ENCODE data around the gene UBALD1.
A peak's percentile ranks its signal among the peaks of the same experiment; 100 is the strongest.

UBALD1 gene

DNA sequence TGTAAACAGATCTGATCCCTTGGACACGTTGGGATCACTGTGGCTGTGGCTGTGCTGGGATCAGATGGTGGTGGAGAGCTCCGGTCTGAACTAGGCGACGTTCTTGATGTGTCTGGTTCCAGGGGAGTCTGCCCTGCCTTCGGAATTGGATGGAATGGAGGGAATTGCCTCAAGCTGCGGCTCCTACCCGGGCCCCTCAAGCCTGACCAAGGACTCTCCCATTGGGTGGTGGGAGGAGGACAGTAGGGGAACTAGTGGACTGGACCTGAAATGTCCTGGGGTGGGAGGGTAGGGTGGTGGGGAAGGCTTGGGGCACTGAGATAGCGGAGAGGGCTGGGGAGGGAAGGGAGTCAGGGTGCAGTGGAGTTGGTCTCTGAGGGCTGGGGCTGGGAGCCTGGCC is 3.2 kb upstream of the UBALD1 start:
- no peaks in the 10 kb centered on the region for H3K27me3 ChIP-seq (ENCODE audit: low read length)
- H3K9me3 ChIP-seq (ENCODE audit: insufficient read depth, low read length), result no peaks in the 10 kb centered on the region
- H4K20me1 ChIP-seq (ENCODE audit: low read depth, low read length), result no peaks in the 10 kb centered on the region
- no peak overlapping the region for H3K4me2 ChIP-seq (ENCODE audit: low read depth, low read length, poor library complexity, severe bottlenecking)
- no peak overlapping the region for H3K9ac ChIP-seq (ENCODE audit: low read length)
- H3K27ac ChIP-seq (ENCODE audit: low read depth, low read length), result no peak overlapping the region
- H3K79me2 ChIP-seq (ENCODE audit: insufficient read depth, low read length), result peaks cover 7% of the 10 kb centered on the region; the same call in 1 of the 2 replicates
- TF ChIP-seq, protein P1, sequence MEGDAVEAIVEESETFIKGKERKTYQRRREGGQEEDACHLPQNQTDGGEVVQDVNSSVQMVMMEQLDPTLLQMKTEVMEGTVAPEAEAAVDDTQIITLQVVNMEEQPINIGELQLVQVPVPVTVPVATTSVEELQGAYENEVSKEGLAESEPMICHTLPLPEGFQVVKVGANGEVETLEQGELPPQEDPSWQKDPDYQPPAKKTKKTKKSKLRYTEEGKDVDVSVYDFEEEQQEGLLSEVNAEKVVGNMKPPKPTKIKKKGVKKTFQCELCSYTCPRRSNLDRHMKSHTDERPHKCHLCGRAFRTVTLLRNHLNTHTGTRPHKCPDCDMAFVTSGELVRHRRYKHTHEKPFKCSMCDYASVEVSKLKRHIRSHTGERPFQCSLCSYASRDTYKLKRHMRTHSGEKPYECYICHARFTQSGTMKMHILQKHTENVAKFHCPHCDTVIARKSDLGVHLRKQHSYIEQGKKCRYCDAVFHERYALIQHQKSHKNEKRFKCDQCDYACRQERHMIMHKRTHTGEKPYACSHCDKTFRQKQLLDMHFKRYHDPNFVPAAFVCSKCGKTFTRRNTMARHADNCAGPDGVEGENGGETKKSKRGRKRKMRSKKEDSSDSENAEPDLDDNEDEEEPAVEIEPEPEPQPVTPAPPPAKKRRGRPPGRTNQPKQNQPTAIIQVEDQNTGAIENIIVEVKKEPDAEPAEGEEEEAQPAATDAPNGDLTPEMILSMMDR (IDR thresholded peaks at IDR 0.05; ENCODE audit: insufficient read depth, low read length, poor library complexity, severe bottlenecking), result no peak
- no peak for TF ChIP-seq EZH2phosphoT487 (conservative IDR thresholded peaks at IDR 0.05; ENCODE audit: low read length)
- H3F3A ChIP-seq (ENCODE audit: insufficient read depth), result 0 out of 2 replicates have a peak, but pooled peaks cover 4% of the 10 kb centered on the region
- no peak overlapping the region for H2AFZ ChIP-seq (ENCODE audit: low read depth, low read length, severe bottlenecking)
- no peaks in the 10 kb centered on the region for H3K36me3 ChIP-seq (ENCODE audit: low read length)
- H3K4me3 ChIP-seq (ENCODE audit: insufficient read depth, low read length, poor library complexity, severe bottlenecking), result no peak overlapping the region
- H3K9me2 ChIP-seq (replicated peaks; ENCODE audit: insufficient read depth, low read length), result no peaks in the 10 kb centered on the region

DNA sequence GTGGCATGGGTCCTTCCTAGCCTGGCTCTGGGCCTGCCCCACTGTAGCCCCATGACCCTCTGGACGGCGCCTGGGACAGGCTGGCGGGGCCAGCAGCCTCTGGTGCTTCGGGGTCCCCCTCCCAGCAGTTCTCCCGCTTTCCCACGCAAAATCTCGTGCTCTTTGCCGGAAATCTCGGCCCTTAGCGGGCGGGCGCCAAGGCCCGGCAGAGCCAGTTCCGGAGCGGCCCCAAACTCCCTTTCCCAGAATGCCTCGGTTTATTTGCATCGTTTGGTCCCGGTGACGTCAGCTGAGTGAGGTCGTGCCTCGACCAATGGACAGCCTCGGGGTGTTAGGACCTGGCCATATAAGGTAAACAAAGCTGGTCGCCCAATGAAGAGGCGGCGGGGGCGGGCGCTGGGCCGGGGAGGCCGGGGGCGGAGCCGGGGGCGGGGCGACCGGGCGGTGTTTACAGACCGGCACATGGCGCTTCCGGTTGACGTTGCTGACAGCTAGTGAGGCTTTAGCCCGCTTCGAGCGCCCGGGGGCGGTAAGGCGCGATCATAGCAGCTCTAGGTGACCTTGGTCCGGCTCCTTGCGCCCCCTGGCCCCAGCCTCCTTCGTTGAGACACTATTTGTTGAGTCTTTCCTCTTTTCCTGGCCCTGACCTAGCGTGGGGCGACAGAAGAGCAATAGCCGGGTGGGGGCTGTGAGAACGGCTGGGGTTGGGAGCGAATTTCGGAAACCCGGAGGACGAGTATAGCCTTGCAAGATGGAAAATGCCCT is 1.5 kb upstream of the UBALD1 start:
- H3K36me3 ChIP-seq (ENCODE audit: low read length), result no peaks in the 10 kb centered on the region
- H2AFZ ChIP-seq (ENCODE audit: low read depth, low read length, severe bottlenecking), result peak overlapping the region; percentile 84
- H3K9me2 ChIP-seq (replicated peaks; ENCODE audit: insufficient read depth, low read length), result no peaks in the 10 kb centered on the region
- H3K9ac ChIP-seq (ENCODE audit: low read length), result peak overlapping the region; percentile 72
- H3K4me3 ChIP-seq (ENCODE audit: insufficient read depth, low read length, poor library complexity, severe bottlenecking), result peak overlapping the region; percentile 94
- H3K4me2 ChIP-seq (ENCODE audit: low read depth, low read length, poor library complexity, severe bottlenecking), result peak overlapping the region; percentile 85
- TF ChIP-seq EZH2phosphoT487 (conservative IDR thresholded peaks at IDR 0.05; ENCODE audit: low read length), result no peak
- TF ChIP-seq, protein P1 (IDR thresholded peaks at IDR 0.05; ENCODE audit: insufficient read depth, low read length, poor library complexity, severe bottlenecking), result peak; percentile 57
- H3K79me2 ChIP-seq (ENCODE audit: insufficient read depth, low read length), result peaks cover 11% of the 10 kb centered on the region; the same call in 1 of the 2 replicates
- H3K9me3 ChIP-seq (ENCODE audit: insufficient read depth, low read length), result no peaks in the 10 kb centered on the region
- H3K27ac ChIP-seq (ENCODE audit: low read depth, low read length), result peak overlapping the region; percentile 84
- H3F3A ChIP-seq (ENCODE audit: insufficient read depth), result 0 out of 2 replicates have a peak, but pooled peaks cover 4% of the 10 kb centered on the region
- no peaks in the 10 kb centered on the region for H4K20me1 ChIP-seq (ENCODE audit: low read depth, low read length)
- no peaks in the 10 kb centered on the region for H3K27me3 ChIP-seq (ENCODE audit: low read length)

DNA sequence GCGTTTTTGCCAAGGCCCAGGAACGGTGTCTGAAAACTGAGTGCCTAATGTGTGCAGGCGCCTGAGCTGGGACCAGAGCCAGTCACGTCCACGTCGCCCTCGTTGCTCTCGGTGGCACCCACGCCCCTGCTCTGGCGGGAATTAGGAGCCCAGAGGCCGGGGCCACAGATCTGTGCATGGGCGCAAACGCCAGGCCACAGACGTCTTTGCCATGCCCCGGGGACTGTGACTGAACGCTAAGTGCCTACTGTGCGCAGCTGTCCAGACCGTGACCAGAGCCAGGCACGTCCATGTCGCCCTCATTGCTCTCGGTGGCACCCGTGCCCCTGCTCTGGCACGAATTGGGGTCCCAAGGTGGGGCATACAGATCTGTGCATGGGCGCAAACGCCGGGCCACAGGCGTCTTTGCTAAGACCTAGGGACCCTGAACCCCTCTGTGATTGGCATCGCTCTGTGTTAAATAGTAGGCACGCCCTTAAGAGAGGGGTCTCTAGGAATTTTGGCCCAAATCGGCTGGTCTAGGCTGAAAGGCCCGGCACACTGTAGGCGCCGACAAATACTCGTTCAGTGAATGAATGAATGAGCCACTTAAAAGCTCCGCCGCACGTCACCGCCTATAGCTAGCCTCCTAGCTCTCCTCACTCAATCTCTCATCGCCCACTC is 827 bp upstream of the UBALD1 start:
- no peak for TF ChIP-seq EZH2phosphoT487 (conservative IDR thresholded peaks at IDR 0.05; ENCODE audit: low read length)
- TF ChIP-seq, protein P1 (IDR thresholded peaks at IDR 0.05; ENCODE audit: insufficient read depth, low read length, poor library complexity, severe bottlenecking), result no peak
- H3K27ac ChIP-seq (ENCODE audit: low read depth, low read length), result peak overlapping the region; percentile 71
- peak overlapping the region; percentile 80 for H2AFZ ChIP-seq (ENCODE audit: low read depth, low read length, severe bottlenecking)
- 0 out of 2 replicates have a peak, but pooled peaks cover 4% of the 10 kb centered on the region for H3F3A ChIP-seq (ENCODE audit: insufficient read depth)
- H3K4me3 ChIP-seq (ENCODE audit: insufficient read depth, low read length, poor library complexity, severe bottlenecking), result peak overlapping the region; percentile 94
- H3K36me3 ChIP-seq (ENCODE audit: low read length), result no peaks in the 10 kb centered on the region
- H3K9ac ChIP-seq (ENCODE audit: low read length), result peak overlapping the region; percentile 72
- no peaks in the 10 kb centered on the region for H3K9me2 ChIP-seq (replicated peaks; ENCODE audit: insufficient read depth, low read length)
- no peaks in the 10 kb centered on the region for H4K20me1 ChIP-seq (ENCODE audit: low read depth, low read length)
- no peaks in the 10 kb centered on the region for H3K9me3 ChIP-seq (ENCODE audit: insufficient read depth, low read length)
- peaks cover 11% of the 10 kb centered on the region; the same call in 1 of the 2 replicates for H3K79me2 ChIP-seq (ENCODE audit: insufficient read depth, low read length)
- H3K27me3 ChIP-seq (ENCODE audit: low read length), result no peaks in the 10 kb centered on the region
- peak overlapping the region; percentile 66 for H3K4me2 ChIP-seq (ENCODE audit: low read depth, low read length, poor library complexity, severe bottlenecking)

All from SU-DHL-6 (cell line).